GM21390 (cell line): ENCODE measurements around the gene SLC25A34.
"Not testable (repeated sequence)": the region's sequence is repeated elsewhere in the genome, so short reads cannot be mapped to it uniquely, and the experiment has no call there.

Experiments used
- ATAC-seq: cut with Tn5 transposase; IDR thresholded peaks from one replicate; pipeline ENCODE4 v1.9.1; 2021; ENCODE audit not compliant: unreplicated experiment

SLC25A34 gene

GRCh38 chr1:15736038-15736891, at the start of gene SLC25A34:
TSS of gene SLC25A34 (plus strand) at chr1:15736258. CDS start at chr1:15736486, 228 bp downstream.
- ATAC-seq: no peak

DNA sequence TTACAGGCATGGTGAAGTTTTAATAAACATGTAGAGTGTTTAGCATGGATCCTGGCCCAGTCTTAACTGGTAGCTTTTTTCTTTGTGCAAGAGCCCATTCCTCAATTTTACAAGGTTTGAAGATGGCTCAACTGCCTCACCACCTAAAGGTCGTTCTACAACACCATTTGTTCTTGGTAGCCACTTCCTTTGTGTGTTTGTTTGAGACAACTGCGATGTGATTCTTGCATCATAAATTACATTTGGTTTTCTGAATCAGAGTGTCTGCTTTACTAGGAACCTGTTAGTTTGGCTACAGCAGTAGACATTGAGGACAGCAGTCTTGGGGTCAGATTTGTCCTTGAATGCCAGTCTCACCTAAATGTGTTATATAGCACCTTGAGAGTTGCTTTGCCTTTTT, 48.6 kb upstream of the SLC25A34 start:
- no peak for ATAC-seq

- ATAC-seq: no peak
Measured at GRCh38 chr1:15690317-15690716, 45.7 kb upstream of the SLC25A34 start.

- no peak for ATAC-seq
Measured at GRCh38 chr1:15691434-15692032, 44.5 kb upstream of the SLC25A34 start.

GRCh38 chr1:15692121-15692682, 43.9 kb upstream of the SLC25A34 start:
- ATAC-seq: no peak

- no peak for ATAC-seq
Measured at GRCh38 chr1:15693371-15693770, 42.7 kb upstream of the SLC25A34 start.

GRCh38 chr1:15696956-15697521, 39.0 kb upstream of the SLC25A34 start:
- peak; percentile 86 for ATAC-seq

GRCh38 chr1:15698201-15698600, 37.9 kb upstream of the SLC25A34 start:
- ATAC-seq: no peak

DNA sequence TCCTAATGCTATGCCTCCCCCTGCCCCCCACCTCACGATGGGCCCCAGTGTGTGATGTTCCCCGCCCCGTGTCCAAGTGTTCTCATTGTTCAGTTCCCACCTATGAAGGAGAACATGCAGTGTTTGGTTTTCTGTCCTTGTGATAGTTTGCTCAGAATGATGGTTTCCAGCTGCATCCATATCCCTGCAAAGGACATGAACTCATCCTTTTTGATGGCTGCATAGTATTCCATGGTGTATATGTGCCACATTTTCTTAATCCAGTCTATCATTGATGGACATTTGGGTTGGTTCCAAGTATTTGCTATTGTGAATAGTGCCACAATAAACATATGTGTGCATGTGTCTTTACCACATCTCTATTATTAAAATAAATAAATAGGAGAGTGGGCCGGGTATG, 36.7 kb upstream of the SLC25A34 start:
- not testable (repeated sequence) for ATAC-seq

- no peak for ATAC-seq
Measured at GRCh38 chr1:15700508-15700907, 35.5 kb upstream of the SLC25A34 start.

- ATAC-seq: no peak
Measured at GRCh38 chr1:15701784-15702183, 34.3 kb upstream of the SLC25A34 start.

GRCh38 chr1:15702722-15703550, 33.1 kb upstream of the SLC25A34 start:
- ATAC-seq: no peak

GRCh38 chr1:15703562-15703961, 32.5 kb upstream of the SLC25A34 start:
- ATAC-seq: no peak

GRCh38 chr1:15704526-15705183, 31.4 kb upstream of the SLC25A34 start:
- no peak for ATAC-seq

DNA sequence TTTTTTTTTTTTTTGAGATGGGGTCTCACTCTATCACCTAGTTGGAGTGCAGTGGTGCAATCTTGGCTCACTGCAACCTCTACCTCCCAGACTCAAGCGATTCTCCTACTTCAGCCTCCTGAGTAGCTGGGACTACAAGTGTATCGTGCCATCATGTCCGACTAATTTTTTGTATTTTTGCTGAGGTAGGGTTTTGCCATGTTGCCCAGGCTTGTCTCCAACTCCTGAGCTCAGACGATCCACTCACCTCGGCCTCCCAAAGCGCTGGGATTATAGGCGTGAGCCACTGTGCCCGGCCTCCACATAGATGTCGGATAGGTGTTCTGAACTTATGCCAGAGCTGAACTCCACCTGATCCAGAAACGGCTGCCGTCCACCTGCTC, 30.9 kb upstream of the SLC25A34 start:
- no peak for ATAC-seq

- no peak for ATAC-seq
Measured at GRCh38 chr1:15706751-15707150, 29.3 kb upstream of the SLC25A34 start.

- ATAC-seq: no peak
Measured at GRCh38 chr1:15707239-15707925, 28.7 kb upstream of the SLC25A34 start.

DNA sequence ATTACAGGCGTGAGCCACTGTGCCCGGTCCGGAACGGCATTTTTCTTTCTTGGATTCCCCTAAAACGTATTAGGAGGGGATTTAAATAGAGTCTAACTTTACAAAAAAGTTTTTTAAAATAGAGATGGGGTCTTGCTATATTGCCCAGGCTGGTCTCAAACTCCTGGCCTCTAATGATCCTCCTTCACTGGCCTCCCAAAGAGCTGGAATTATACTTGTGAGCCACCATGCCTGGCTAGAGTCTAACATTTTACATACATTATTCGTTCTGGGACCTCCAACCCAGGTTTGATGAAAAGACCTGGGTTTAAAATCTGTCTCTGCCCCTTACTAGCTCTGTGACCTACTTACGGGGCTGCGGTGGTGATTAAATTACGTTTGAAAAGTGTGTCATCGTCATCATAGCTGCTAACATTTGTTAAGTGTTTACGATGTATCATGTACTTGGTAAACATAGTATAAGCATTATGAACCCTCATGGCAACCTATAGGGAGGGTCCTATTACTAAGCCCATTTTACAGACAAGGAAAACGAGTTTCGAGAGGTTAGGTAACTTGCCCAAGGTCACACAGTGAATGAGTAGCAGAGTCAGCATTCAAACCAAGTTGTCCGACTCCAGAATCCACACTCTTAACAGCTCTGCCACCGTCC, 27.4 kb upstream of the SLC25A34 start:
- no peak for ATAC-seq

DNA sequence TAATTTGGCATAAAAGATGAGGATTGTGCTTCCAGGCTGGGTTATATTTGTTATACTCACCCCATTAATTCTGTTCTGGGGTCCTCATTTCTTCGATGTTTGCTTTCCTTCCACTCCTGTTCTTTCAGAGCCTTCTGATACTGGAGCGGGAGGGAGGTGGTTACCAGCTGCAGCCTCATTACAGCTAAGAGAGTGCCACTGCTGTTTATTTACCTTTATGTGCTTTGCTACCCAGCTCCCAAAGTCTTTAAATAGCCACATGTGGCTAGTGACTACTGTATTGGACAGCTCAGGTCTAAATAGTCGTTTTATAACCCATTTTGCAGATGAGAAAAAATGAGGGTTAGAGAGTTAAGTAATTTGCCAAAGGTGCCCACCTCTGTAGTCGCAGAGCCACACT, 26.8 kb upstream of the SLC25A34 start:
- ATAC-seq: no peak
